LNCAP (cell line): ENCODE measurements around the gene DMP1.

ENCODE experiments used
- TF ChIP-seq, protein P1 (sequence below): fragments of 450-650 bp; IDR thresholded peaks from 2 replicates; pipeline ENCODE4 v1.5.1; 2017; ENCODE audit warnings: mild to moderate bottlenecking

DMP1 gene, protein sequence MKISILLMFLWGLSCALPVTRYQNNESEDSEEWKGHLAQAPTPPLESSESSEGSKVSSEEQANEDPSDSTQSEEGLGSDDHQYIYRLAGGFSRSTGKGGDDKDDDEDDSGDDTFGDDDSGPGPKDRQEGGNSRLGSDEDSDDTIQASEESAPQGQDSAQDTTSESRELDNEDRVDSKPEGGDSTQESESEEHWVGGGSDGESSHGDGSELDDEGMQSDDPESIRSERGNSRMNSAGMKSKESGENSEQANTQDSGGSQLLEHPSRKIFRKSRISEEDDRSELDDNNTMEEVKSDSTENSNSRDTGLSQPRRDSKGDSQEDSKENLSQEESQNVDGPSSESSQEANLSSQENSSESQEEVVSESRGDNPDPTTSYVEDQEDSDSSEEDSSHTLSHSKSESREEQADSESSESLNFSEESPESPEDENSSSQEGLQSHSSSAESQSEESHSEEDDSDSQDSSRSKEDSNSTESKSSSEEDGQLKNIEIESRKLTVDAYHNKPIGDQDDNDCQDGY

DNA sequence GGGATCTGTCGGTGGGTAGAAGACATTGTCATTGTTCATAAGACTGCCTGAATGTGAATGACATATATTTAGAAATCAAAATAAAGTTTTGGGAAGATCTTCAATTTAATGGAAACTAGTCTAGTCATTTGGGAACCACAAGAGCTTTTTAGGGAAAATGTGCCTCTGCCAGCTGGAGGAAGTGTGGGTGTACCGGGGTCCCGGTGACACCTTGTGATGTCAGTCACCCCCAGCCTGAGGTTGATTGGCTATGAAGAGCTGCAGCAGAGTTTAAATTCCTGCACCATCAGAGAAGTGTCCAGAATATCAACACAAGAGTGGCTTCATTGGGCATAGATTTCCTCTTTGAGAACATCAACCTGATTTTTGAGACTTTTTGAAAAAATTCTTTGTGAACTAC, at the start of gene DMP1:
TSS of gene DMP1 (plus strand) at position 301 of the 400 bp plus-strand sequence. CDS start 6,213 bp downstream, outside the sequence.
- TF ChIP-seq, protein P1, sequence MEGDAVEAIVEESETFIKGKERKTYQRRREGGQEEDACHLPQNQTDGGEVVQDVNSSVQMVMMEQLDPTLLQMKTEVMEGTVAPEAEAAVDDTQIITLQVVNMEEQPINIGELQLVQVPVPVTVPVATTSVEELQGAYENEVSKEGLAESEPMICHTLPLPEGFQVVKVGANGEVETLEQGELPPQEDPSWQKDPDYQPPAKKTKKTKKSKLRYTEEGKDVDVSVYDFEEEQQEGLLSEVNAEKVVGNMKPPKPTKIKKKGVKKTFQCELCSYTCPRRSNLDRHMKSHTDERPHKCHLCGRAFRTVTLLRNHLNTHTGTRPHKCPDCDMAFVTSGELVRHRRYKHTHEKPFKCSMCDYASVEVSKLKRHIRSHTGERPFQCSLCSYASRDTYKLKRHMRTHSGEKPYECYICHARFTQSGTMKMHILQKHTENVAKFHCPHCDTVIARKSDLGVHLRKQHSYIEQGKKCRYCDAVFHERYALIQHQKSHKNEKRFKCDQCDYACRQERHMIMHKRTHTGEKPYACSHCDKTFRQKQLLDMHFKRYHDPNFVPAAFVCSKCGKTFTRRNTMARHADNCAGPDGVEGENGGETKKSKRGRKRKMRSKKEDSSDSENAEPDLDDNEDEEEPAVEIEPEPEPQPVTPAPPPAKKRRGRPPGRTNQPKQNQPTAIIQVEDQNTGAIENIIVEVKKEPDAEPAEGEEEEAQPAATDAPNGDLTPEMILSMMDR = no peak

DNA sequence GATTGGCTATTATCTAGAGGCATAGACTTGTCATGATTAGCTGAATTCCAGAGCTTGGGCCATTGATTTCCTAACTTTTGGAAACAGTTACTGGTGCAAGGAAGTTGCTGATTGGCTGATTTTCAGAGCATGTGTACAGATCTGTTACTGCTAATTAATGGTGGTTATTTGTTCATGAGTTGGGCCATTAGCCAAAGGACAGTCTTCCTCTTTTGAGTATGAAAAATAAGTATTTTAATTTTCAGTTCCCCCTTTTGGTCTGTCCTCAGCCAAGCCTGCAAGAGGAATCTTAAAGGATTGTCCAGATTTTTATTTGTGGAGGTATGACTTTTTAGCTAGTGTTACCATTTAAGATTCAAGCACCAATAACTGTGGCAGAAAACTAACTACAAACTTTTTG, 48.7 kb upstream of the DMP1 start:
- TF ChIP-seq, protein P1 = no peak

DNA sequence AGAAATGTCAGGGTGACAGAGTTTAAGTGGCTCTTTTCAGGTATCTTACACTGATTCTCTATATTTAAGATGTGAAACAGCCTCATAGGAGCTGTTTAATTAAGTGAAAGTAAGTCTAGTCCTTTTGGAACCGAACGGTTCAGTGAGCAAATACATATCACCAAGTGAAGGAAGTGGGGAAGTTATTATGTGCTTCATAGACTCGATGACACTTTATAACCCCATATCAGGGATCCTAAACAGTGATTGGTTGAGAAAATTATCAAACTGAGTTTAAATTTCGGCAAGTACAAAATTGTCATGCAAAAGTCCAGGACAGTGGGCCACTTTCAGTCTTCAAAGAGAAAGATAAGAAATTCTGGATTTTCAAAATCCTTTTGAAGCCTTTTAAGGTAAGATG, 41.9 kb upstream of the DMP1 start, which contains the start of gene DSPP:
TSS of gene DSPP (plus strand) at position 301 of the 400 bp plus-strand sequence. CDS start 2,380 bp downstream, outside the sequence.
- TF ChIP-seq, protein P1 = no peak

DNA sequence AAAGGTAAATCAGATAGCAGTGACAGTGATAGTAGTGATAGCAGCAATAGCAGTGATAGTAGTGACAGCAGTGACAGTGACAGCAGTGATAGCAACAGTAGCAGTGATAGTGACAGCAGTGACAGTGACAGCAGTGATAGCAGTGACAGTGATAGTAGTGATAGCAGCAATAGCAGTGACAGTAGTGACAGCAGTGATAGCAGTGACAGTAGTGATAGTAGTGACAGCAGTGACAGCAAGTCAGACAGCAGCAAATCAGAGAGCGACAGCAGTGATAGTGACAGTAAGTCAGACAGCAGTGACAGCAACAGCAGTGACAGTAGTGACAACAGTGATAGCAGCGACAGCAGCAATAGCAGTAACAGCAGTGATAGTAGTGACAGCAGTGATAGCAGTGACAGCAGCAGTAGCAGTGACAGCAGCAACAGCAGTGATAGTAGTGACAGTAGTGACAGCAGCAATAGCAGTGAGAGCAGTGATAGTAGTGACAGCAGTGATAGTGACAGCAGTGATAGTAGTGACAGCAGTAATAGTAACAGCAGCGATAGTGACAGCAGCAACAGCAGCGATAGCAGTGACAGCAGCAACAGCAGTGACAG, 35.7 kb upstream of the DMP1 start:
- TF ChIP-seq, protein P1 = no peak

DNA sequence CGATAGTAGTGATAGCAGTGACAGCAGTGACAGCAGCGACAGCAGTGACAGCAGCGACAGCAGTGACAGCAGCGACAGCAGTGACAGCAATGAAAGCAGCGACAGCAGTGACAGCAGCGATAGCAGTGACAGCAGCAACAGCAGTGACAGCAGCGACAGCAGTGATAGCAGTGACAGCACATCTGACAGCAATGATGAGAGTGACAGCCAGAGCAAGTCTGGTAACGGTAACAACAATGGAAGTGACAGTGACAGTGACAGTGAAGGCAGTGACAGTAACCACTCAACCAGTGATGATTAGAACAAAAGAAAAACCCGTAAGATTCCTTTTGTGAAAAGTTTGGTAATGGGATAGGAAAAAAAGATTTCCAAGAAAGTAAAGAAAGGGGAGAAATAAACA, 33.8 kb upstream of the DMP1 start:
- TF ChIP-seq, protein P1 = no peak

DNA sequence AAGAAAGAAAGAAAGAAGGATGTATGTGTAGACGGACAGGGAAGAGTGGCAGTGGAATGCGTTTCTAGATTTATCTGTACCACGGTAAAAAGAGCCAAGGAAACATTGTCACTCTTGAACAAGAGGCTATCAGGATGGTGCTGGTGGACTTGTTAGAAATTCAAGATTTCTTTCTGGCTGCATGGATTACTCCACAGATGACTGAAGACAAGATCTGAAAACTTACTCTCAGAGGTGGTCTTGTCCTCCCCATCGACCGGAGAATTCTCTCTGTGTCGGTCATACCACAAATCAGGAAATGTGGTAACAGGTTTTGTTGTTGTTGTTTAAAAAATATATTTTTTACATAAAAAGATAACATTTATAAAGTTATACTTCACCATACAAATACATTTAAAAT, 30.0 kb upstream of the DMP1 start:
- TF ChIP-seq, protein P1 = no peak

DNA sequence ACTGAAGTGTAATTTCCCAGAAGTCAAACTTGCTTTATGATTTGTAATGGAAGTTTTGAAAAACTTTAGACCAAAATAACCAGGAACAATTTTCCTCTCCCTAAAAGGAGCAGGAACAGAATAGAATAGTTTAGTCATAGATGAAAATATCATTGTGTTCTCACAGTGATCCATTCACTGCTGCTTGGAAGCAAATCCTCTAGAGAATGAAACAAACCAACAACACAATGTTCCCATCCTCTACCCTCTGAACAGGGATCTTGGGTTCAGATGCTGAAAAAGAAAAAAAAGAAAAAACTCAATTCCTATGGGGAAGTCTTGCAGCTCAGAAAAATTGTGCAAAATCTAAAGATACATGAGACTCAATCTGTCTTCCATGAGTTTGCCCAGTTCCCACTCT, 29.6 kb upstream of the DMP1 start:
- TF ChIP-seq, protein P1 = no peak
